Activated effector memory CD4-positive, alpha-beta T cell treated with anti-CD3 and anti-CD28 coated beads, Interleukin-2, amount 50 U/mL, for 16 hours (primary cell): ENCODE results near the gene GTF2H2.
"Not testable (repeated sequence)": the region's sequence is repeated elsewhere in the genome, so short reads cannot be mapped to it uniquely, and the experiment has no call there.

Experiments used
- DNase-seq: peaks from one replicate; pipeline ENCODE4 v3.0.0-alpha.2; 2020

GTF2H2 gene

GRCh38 chr5:71067262-71067928 lies at the start of gene GTF2H2:
Gene GTF2H2, minus strand, starts transcription at chr5:71067676. Its CDS starts 4,913 bp downstream, at chr5:71062763.
- DNase-seq, result not testable (repeated sequence)

GRCh38 chr5:71109730-71110275 lies 42.3 kb upstream of the GTF2H2 start:
- DNase-seq, result not testable (repeated sequence)

DNA sequence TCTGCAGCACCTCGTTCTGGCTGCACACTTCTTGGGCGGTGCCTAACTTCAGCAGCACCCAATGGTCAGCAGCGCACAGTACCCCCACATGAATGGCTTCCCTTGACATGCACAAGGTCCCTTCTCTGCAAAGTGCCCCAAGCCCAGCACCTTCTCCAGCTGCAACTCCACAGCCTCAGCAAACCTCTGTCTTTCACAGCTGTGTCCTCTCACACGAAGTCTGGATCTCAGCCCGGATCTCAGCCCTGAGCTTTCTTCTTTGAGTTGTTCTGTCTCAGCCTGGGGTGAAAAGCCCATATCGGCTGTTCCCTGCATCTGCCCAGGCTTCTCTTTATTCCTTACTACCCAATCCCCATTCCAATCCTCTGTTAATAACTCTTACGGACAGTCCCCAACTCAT lies 32.5 kb upstream of the GTF2H2 start:
- not testable (repeated sequence) for DNase-seq

- not testable (repeated sequence) for DNase-seq
Observed at GRCh38 chr5:71097930-71098203, 30.4 kb upstream of the GTF2H2 start.

GRCh38 chr5:71097173-71097929 lies 29.9 kb upstream of the GTF2H2 start:
- DNase-seq, result not testable (repeated sequence)

GRCh38 chr5:71089773-71090172 lies 22.3 kb upstream of the GTF2H2 start:
- not testable (repeated sequence) for DNase-seq

- not testable (repeated sequence) for DNase-seq
Observed at GRCh38 chr5:71088754-71089153, 21.3 kb upstream of the GTF2H2 start.

GRCh38 chr5:71086145-71086544 lies 18.7 kb upstream of the GTF2H2 start:
- DNase-seq, result not testable (repeated sequence)

DNA sequence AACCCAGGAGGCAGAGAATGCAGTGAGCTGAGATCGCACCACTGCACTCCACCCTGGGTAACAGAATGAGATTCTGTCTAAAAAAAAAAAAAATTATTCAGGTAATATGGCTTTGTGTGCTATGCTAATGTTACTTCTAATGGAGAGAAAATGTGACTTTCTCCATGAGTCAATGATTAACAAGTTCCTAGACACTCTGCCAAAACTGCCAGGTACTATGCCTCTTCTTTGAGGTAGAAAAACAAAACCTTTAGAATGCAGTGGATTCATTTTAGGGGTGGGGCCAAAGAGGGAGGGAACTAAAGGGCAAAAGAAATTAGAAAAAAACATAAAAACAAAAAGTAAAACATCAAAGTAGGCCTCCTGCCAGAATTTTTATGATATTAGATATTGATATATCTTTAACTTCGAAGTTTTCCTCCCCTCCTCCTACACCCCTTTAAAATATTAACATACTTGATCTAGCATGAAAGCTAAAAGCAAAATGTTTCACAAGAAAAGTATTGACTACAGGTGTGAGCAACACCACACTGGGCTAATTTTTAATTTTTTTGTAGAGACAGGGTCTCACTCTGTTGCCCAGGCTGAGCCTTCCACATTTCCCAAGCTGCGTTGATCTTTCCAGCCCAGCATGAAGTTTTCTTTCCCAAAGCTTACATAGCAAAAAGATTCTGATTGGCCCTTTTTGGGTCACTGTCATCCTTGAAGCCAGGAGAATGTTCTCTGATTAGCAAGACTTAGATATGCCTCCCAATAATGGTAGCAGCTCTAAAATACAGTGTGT lies 17.0 kb upstream of the GTF2H2 start:
- not testable (repeated sequence) for DNase-seq

DNA sequence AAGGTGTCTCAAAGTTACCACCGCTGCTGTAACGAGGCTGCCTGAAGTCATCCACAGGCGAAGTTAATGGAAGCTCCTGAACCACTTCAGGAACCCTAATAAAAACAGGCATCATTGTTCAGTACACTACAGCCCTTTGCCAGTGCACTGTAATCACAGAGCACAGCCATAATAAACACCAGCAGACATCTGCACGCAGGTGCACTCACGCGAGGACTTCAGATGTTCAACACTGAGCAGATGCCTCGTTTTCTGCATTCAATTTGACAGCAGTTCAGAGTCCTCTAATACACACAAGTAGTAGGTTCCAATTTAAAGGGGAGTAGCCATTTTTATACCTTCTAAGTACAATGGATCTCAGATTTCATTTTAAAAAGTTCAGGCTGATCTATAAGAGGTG lies 15.4 kb upstream of the GTF2H2 start:
- not testable (repeated sequence) for DNase-seq

GRCh38 chr5:71082340-71082739 lies 14.9 kb upstream of the GTF2H2 start:
- DNase-seq, result not testable (repeated sequence)

DNA sequence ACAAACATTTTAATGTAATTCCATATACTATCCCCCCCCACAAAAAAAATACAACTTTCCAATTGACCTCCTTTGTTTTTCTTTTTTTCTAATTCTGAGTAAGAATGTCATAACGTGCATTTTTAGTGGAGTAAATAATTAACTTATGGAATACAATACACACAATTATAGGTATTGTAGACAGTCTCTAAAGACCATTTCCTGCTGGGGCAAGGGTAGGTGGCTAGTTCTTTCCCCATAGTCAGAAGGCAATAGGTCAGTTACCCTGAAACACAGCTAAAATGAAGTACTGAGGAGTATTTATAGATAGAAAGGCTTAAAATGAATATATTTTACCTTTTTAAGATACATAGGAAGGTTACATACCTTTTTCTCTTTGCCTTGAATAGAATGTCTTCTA lies 6.2 kb downstream of the GTF2H2 start:
- not testable (repeated sequence) for DNase-seq

DNA sequence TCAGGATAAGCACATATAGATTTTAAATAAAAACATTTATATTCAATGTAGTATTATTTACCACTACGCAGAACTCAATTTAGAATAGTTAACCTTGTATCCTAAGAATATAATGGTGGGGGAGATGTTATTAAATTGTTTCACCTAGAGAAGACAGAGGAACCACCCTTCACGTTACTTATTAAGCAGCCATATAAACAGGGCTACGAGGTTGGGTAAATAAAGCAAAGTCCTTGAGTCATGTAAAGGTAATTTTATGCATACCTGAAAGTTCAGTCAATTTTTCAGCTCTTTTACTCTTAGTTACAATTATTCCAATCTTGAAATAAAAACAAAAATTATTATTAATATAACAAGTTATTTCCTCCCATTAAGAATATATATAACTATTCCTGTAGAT lies 8.1 kb downstream of the GTF2H2 start:
- not testable (repeated sequence) for DNase-seq

DNA sequence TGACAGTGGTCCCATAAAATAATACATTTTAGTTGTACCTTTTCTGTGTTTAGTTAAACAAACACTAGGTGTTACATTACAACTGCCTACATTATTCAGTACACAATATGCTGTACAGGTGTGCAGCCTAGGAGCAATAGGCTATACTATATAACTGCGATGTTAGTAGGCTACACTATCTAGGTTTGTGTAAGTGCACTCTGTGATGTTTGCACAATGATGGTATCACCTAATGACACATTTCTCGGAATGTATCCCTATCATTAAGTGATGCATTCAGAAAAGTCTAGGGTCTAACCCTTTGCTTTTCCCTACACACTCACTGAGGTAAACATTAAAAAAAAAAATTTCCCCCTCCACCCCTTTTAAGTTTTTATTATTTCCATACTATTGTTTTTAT lies 22.7 kb downstream of the GTF2H2 start:
- DNase-seq, result not testable (repeated sequence)

DNA sequence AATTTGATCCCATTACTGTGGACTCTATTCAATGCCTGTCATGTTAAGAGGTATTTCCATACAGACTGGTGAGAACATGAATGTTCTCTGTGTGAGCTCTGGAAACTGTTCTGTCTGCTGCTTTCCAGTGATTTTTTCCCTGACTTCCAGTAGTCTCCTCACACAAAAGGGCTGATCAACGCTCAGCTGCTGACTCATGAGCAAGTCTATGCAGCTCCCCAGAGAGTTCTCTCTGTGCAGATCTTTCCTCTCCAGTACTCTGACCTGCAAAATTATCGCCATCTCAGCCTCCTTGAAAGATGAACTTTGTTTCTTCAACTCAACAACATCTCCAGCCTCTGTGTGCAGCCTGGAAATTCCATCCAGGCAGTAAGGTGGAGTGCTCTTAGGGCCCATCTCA lies 23.3 kb downstream of the GTF2H2 start:
- DNase-seq, result not testable (repeated sequence)

DNA sequence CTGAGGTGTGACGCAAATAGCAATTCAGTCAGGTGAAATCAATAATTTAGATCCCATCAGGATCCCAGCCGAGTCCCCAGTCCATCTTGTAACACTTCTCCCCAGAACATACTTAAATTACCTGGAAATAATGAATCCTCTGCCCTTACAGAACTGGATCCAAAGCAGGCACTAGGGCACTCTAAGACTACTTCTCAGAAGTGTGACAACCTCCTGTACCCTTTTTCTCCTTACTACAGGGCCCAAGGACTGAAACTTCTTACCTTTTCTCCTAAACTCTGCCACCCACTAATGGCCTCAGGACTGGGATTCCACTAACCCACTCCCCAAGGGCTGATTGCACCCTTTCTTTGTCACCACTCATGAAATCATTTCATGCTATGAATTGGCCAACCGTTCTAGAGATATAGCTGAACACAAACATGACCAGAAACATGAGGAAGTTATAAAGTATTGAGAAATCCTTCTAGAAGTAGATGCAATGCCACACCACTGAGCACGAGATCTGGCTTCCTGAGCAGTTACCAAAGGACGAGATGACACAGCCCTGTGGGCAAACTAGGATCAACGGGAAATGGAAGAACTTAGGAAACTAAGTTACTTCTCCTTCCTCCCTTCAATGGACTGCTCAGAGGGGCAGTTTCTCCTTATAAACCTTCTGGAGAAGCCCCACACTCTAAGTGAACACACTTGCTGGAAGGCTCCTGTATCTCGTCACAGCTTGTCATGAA lies 36.3 kb downstream of the GTF2H2 start:
- not testable (repeated sequence) for DNase-seq

GRCh38 chr5:71025289-71025953 lies 42.1 kb downstream of the GTF2H2 start, which contains the start of gene NAIP:
Gene NAIP, minus strand, starts transcription at chr5:71025339. Its CDS starts 12,424 bp downstream, at chr5:71012915.
- DNase-seq, result not testable (repeated sequence)

- DNase-seq, result not testable (repeated sequence)
Observed at GRCh38 chr5:71020643-71021042, 46.8 kb downstream of the GTF2H2 start.

DNA sequence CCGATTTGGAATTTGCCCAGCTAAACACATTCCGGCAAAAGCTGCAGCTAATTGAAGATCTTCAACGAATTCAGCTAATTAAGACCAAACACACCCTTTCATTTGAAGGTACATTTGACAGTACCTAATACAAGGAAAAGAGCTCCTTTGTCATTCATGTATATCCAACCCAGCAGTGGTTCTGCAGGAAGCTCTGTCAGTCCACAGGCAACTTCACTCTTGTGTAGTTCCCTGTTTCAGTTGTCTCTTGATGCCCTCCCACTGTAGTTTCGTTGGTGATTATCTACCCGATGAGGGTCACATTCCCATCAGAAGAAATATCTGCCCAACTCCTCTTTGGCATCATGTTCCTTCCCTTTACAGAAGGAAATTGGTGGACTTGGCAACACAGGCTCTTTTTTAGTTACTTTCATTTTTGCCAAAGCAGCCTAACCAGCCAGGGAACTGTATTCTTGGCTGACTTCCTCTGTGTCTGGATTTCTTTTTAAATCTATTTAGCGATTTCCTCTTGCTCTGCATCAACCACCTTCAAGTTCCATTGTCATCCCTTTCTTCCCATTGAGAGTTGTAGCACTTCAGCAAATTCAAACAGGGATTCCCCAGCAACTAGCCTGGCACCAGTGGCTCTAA lies 49.0 kb downstream of the GTF2H2 start:
- DNase-seq, result not testable (repeated sequence)

- DNase-seq, result peak; percentile 46
Observed at GRCh38 chr5:71014176-71014575, 53.3 kb downstream of the GTF2H2 start.

- no peak for DNase-seq
Observed at GRCh38 chr5:71013575-71013974, 53.9 kb downstream of the GTF2H2 start.
